AG04449 (cell line): ENCODE data around the gene WDR54.

Source experiments
- CTCF ChIA-PET: fragments of 350-600 bp; formaldehyde crosslinking; extraction: SDS; loops from one replicate; lab custom pipeline; 2021; ENCODE audit warnings: antibody characterized with exemption; lab: Yijun Ruan, JAX
- POLR2A ChIA-PET: fragments of 400-600, 350-600 bp; formaldehyde crosslinking; extraction: SDS; loops from one replicate; lab custom pipeline; 2020; ENCODE audit warnings: antibody characterized with exemption, inconsistent platforms; lab: Yijun Ruan, JAX
- DNase-seq: peaks from one replicate; pipeline ENCODE4 v3.0.0-alpha.2; 2010; ENCODE audit warnings: low read depth, low spot score
- H3K4me3 ChIP-seq: 2 replicates; pipeline ENCODE4 v1.5.1; 2011; ENCODE audit warnings: low read depth, mild to moderate bottlenecking, control low read depth, low read length
- CTCF ChIP-seq: IDR thresholded peaks from one replicate; pipeline ENCODE4 v1.5.1; 2011; ENCODE audit warnings: mild to moderate bottlenecking, moderate library complexity, low read length, control low read depth, inconsistent platforms; ENCODE audit not compliant: insufficient read depth; ENCODE audit errors: missing control alignments

Gene WDR54

GRCh38 chr2:74384051-74384450 is 37.5 kb upstream of the WDR54 start:
- ChIA-PET POLR2A (no interaction called here), CTCF (interaction anchor here (1.0 kb wide), 1 partner anchor 560 kb away, joined by 3 read pairs; no protein-coding TSS in a partner anchor)
- TF ChIP-seq CTCF: no peak
- DNase-seq: no peak
- H3K4me3 ChIP-seq: no peak overlapping the region

GRCh38 chr2:74385396-74385795 is 36.1 kb upstream of the WDR54 start:
- H3K4me3 ChIP-seq: no peak overlapping the region
- no peak for TF ChIP-seq CTCF
- ChIA-PET POLR2A (no interaction called here), CTCF (interaction anchor here (1.0 to 1.9 kb wide), 3 partner anchors 10 to 136 kb away, joined by 3 to 9 read pairs (median 4); no protein-coding TSS in a partner anchor)
- DNase-seq: no peak

- H3K4me3 ChIP-seq: no peak overlapping the region
- DNase-seq: no peak
- no peak for TF ChIP-seq CTCF
- ChIA-PET POLR2A (no interaction called here), CTCF (interaction anchor here (6.6 kb wide), 1 partner anchor 53 kb away, joined by 74 read pairs; no protein-coding TSS in a partner anchor)
Measured at GRCh38 chr2:74387346-74387745, 34.2 kb upstream of the WDR54 start.

GRCh38 chr2:74390606-74391005 is 30.9 kb upstream of the WDR54 start:
- ChIA-PET POLR2A (interaction anchor here (0.9 to 1.0 kb wide), 2 partner anchors 9 to 16 kb away, joined by 3 to 4 read pairs; no protein-coding TSS in a partner anchor), CTCF (interaction anchor here (1.1 to 6.6 kb wide), 18 partner anchors 8 to 564 kb away, joined by 3 to 74 read pairs (median 9); partner anchors contain the start of genes C2orf81, CCDC142, DCTN1 and MTHFD2)
- peak overlapping the region; percentile 72 for H3K4me3 ChIP-seq
- no peak for TF ChIP-seq CTCF
- DNase-seq: no peak

GRCh38 chr2:74391209-74391579 is 30.3 kb upstream of the WDR54 start:
- ChIA-PET CTCF (interaction anchor here (0.6 to 6.6 kb wide), 34 partner anchors 9 to 567 kb away, joined by 3 to 74 read pairs (median 4); partner anchors contain the start of genes C2orf81, CCDC142, DCTN1 and MTHFD2), POLR2A (interaction anchor here (0.9 to 1.4 kb wide), 4 partner anchors 10 to 192 kb away, joined by 3 to 4 read pairs (median 4); partner anchors contain the start of gene WBP1)
- no peak for TF ChIP-seq CTCF
- peak overlapping the region; percentile 72 for H3K4me3 ChIP-seq
- DNase-seq: no peak
